OCI-LY3 (cell line): ENCODE data around the gene CHMP6.

Source experiments
- CTCF ChIP-seq: fragments of 200-600, 300-600 bp; sonication (generic); IDR thresholded peaks from 2 replicates; pipeline ENCODE4 v1.5.1; 2014; ENCODE audit warnings: antibody characterized with exemption, low read length, low read depth
- EZH2phosphoT487 ChIP-seq: fragments of 200-600 bp; shearing (Covaris generic); IDR thresholded peaks from 2 replicates; pipeline ENCODE4 v1.6.1; 2018; ENCODE audit warnings: antibody characterized with exemption, mixed run types, low read depth

DNA sequence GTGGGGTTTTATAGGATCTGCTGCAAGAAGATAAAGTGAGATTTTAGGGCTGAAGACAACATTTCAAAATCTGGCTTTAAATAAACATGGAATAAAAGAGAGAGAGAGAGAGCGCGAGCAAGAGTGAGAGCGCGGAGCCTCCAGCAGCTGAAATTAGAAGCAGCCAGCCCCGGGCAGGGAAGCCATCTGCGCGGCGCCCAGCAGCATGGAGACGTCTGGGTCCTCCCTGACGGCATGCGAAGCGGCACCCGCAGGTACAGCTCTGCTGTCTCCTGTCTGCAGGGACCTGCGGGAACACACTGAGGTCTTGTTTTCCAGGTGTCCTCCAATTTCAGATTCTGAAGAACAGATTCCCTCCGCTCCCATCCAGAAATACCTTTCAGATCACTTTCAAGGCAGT lies 35.4 kb downstream of the CHMP6 start:
- no peak for TF ChIP-seq EZH2phosphoT487
- TF ChIP-seq CTCF: no peak
